OCI-LY3 (cell line): Measurements from ENCODE around the gene ZMAT5.

ENCODE experiments used
- CTCF ChIP-seq: fragments of 200-600, 300-600 bp; sonication (generic); IDR thresholded peaks from 2 replicates; pipeline ENCODE4 v1.5.1; 2014; ENCODE audit warnings: antibody characterized with exemption, low read length, low read depth
- EZH2phosphoT487 ChIP-seq: fragments of 200-600 bp; shearing (Covaris generic); IDR thresholded peaks from 2 replicates; pipeline ENCODE4 v1.6.1; 2018; ENCODE audit warnings: antibody characterized with exemption, mixed run types, low read depth

GRCh38 chr22:29784451-29785361 is 17.9 kb upstream of the ZMAT5 start:
- TF ChIP-seq CTCF (no peak), EZH2phosphoT487 (no peak)
